Upper lobe of left lung (tissue), 4 donors: ENCODE results near the gene CMPK1.

Experiments used
- POLR2AphosphoS5 ChIP-seq, 2 donors: sonication (generic); formaldehyde crosslinking; IDR thresholded peaks; one replicate each; pipeline ENCODE4 v1.5.1; 2017; ENCODE audit warnings: antibody characterized with exemption in 2 of 2
- TF ChIP-seq, protein P1 (sequence below), 6 experiments: fragments of 450-650 bp in 4 of 6; fragments of 200-600 bp in 2 of 6; sonication (generic) in 2 of 6; IDR thresholded peaks; one replicate each; pipeline ENCODE4 v1.5.1; 2016 to 2019; ENCODE audit warnings: antibody characterized with exemption in 6 of 6

DNA sequence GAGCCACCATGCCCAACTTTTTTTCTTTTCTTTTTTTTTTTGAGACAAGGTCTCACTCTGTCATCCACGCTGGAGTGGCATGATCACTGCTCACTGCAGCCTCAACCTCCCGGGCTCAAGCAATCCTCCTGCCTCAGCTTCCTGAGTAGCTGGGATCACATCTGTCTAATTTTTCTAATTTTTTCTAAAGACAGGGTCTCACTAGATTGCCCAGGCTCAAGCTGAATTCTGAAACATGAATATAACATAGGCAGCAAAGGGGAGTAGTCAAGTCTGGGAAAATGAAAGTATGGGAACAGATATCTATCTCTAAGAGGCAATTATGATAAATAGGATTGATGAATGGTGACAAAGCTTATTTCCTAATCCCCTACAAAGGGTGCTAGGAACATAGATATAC lies 7.3 kb upstream of the CMPK1 start:
- TF ChIP-seq, protein P1, sequence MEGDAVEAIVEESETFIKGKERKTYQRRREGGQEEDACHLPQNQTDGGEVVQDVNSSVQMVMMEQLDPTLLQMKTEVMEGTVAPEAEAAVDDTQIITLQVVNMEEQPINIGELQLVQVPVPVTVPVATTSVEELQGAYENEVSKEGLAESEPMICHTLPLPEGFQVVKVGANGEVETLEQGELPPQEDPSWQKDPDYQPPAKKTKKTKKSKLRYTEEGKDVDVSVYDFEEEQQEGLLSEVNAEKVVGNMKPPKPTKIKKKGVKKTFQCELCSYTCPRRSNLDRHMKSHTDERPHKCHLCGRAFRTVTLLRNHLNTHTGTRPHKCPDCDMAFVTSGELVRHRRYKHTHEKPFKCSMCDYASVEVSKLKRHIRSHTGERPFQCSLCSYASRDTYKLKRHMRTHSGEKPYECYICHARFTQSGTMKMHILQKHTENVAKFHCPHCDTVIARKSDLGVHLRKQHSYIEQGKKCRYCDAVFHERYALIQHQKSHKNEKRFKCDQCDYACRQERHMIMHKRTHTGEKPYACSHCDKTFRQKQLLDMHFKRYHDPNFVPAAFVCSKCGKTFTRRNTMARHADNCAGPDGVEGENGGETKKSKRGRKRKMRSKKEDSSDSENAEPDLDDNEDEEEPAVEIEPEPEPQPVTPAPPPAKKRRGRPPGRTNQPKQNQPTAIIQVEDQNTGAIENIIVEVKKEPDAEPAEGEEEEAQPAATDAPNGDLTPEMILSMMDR (IDR thresholded peaks at IDR 0.05), result no peak
- TF ChIP-seq POLR2AphosphoS5 (IDR thresholded peaks at IDR 0.05), result no peak
